HG03460 (cell line): ENCODE measurements around the gene OR4N5.
"Not testable (repeated sequence)": the region's sequence is repeated elsewhere in the genome, so short reads cannot be mapped to it uniquely, and the experiment has no call there.

Source experiments
- ATAC-seq: cut with Tn5 transposase; IDR thresholded peaks from one replicate; pipeline ENCODE4 v1.9.1; 2021; ENCODE audit not compliant: unreplicated experiment

OR4N5 gene

GRCh38 chr14:20138520-20138919, at the start of gene OR4N5:
Gene OR4N5, plus strand, starts transcription at chr14:20138820. Its CDS starts 4,916 bp downstream, at chr14:20143736.
- no peak for ATAC-seq

- ATAC-seq: no peak
These were observed 46.6 kb upstream of the OR4N5 start for GRCh38 chr14:20092050-20092449.

GRCh38 chr14:20093442-20093841, 45.2 kb upstream of the OR4N5 start:
- no peak for ATAC-seq

- ATAC-seq: not testable (repeated sequence)
These were observed 39.5 kb upstream of the OR4N5 start for GRCh38 chr14:20098926-20099770.

GRCh38 chr14:20110438-20110837, 28.2 kb upstream of the OR4N5 start, which contains the start of gene OR4K17:
Gene OR4K17, plus strand, starts transcription at chr14:20110739. Its CDS starts 6,761 bp downstream, at chr14:20117500.
- no peak for ATAC-seq

- no peak for ATAC-seq
These were observed 26.3 kb upstream of the OR4N5 start for GRCh38 chr14:20112321-20112720.

- no peak for ATAC-seq
These were observed 21.9 kb upstream of the OR4N5 start for GRCh38 chr14:20116748-20117147.

GRCh38 chr14:20118795-20119194, 19.8 kb upstream of the OR4N5 start:
- ATAC-seq: no peak

GRCh38 chr14:20143911-20144310, 5.3 kb downstream of the OR4N5 start:
- no peak for ATAC-seq

- ATAC-seq: no peak
These were observed 6.2 kb downstream of the OR4N5 start for GRCh38 chr14:20144820-20145219.

- no peak for ATAC-seq
These were observed 25.8 kb downstream of the OR4N5 start for GRCh38 chr14:20164462-20164861.

- no peak for ATAC-seq
These were observed 28.5 kb downstream of the OR4N5 start for GRCh38 chr14:20167091-20167490.

GRCh38 chr14:20169852-20170251, 31.2 kb downstream of the OR4N5 start:
- ATAC-seq: not testable (repeated sequence)

GRCh38 chr14:20174205-20174604, 35.6 kb downstream of the OR4N5 start:
- ATAC-seq: not testable (repeated sequence)

- ATAC-seq: no peak
These were observed 37.7 kb downstream of the OR4N5 start for GRCh38 chr14:20176330-20176729.

- ATAC-seq: no peak
These were observed 38.9 kb downstream of the OR4N5 start for GRCh38 chr14:20177433-20177974.

- no peak for ATAC-seq
These were observed 40.6 kb downstream of the OR4N5 start for GRCh38 chr14:20179218-20179617.

GRCh38 chr14:20179880-20180279, 41.3 kb downstream of the OR4N5 start:
- no peak for ATAC-seq

GRCh38 chr14:20180486-20180885, 41.9 kb downstream of the OR4N5 start:
- ATAC-seq: no peak

GRCh38 chr14:20184181-20184580, 45.6 kb downstream of the OR4N5 start:
- ATAC-seq: no peak

GRCh38 chr14:20190596-20190995, 52.0 kb downstream of the OR4N5 start, which contains the start of gene OR11G2:
Gene OR11G2, plus strand, starts transcription at chr14:20190896. Its CDS starts 6,542 bp downstream, at chr14:20197438.
- ATAC-seq: no peak

GRCh38 chr14:20191396-20191795, 52.8 kb downstream of the OR4N5 start:
- ATAC-seq: no peak
